Hepatic stellate cell (primary cell): ENCODE data around the gene ST6GALNAC6.
A peak's percentile ranks its signal among the peaks of the same experiment; 100 is the strongest.

Experiments used
- DNase-seq: peaks from one replicate; pipeline ENCODE4 v3.0.0; 2011; ENCODE audit warnings: low spot score

ST6GALNAC6 gene

DNA sequence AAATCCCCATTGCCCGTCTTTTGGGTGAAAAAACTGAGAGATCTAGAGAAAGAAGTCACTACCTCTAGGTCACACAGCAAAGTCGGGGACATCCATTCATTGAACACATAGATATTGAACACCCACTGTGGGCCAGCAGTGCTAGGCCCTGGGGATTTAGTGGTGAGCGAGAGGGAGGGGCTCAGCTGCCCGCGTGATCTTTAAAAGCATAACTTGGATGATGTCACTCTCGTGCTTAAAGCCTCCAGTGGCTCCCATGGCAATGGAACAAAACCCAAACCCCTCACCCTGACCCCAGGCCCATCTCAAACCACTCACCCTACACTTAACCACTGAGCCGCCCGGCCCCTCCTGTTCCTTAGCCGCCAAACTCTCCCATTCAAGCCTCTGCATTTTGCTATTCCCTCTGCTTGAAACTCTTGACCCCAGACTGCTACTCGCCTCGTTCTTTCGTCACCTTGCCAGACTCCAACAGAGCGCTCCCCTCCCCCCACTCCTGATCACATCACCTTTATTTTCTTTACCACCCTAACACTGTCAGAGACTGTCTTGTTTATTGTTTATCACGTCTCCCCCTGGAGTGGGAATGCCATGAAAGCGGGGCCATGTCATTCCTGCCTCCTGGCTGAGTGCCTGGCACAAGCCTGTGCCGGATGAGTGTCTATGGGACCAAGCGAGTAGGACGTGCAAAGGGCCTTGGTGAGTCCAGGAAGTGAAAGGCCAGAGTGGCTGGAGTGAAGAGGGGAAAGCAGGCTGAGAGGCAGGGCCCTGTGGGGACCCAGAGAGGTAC lies 31.9 kb upstream of the ST6GALNAC6 start:
- peak; percentile 82 for DNase-seq

DNA sequence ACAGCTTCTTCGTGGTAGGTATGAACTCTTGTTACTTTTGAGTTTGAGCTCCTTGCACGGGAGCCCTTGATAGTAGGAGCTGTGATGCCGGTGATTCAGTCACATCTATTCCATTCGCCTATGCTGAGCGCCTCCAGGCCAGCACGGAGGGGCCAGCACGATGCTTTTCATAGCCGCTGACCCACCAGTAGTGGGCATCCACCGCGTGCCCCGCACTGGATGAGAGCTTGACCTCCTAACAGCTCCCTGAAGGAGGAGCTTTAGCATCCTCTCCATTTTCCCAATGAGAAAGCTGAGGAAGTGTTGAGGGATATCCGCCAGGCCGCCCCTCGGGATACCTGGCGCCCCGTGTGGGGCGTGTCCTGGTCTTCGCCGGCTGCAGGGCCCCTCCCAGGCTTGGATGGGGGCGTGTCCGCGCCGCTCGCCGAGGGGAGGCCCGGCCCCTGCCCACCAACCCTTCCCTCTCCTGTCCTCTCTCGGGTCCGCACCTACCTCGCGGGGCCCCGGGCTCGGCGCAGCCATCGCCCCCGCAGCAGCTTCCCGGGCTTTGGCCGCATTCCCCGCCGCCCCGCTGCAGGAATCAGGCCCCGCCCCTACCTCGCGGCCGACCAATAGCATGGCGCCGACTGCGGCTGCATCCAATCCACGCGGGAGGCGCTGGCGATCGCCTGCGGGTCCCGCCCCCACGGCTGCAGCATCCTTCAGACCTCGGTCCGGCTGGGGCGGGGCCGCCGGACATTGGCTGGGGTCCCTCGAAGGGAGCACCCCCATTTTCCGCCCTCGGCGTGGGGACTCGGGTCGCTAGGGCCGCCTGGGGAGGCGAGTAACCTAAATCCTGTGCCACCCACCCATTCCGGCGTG lies 31.1 kb upstream of the ST6GALNAC6 start, which contains the start of gene PIP5KL1:
Gene PIP5KL1 (minus strand): TSS at position 547 of the 861 bp plus-strand sequence. CDS start 25 bp downstream, at position 522.
- peak; percentile 99 for DNase-seq

DNA sequence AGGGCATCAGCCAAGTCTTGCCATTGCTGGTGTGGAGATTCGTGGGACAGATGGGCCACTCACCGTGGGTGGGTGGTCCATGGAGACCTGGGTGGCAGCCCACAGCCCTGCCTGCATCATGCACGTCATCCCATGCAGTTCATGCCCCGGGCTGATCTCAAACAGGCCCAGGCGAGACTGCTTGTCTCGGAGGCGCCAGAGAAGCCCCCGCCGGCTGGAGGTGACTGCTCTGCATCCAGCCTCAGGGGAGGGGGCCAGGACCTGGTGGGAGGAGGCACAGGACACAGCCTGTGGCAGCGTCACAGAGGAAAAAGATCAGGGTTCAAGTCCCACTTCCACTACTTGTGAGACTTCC lies 30.2 kb upstream of the ST6GALNAC6 start:
- DNase-seq: no peak

DNA sequence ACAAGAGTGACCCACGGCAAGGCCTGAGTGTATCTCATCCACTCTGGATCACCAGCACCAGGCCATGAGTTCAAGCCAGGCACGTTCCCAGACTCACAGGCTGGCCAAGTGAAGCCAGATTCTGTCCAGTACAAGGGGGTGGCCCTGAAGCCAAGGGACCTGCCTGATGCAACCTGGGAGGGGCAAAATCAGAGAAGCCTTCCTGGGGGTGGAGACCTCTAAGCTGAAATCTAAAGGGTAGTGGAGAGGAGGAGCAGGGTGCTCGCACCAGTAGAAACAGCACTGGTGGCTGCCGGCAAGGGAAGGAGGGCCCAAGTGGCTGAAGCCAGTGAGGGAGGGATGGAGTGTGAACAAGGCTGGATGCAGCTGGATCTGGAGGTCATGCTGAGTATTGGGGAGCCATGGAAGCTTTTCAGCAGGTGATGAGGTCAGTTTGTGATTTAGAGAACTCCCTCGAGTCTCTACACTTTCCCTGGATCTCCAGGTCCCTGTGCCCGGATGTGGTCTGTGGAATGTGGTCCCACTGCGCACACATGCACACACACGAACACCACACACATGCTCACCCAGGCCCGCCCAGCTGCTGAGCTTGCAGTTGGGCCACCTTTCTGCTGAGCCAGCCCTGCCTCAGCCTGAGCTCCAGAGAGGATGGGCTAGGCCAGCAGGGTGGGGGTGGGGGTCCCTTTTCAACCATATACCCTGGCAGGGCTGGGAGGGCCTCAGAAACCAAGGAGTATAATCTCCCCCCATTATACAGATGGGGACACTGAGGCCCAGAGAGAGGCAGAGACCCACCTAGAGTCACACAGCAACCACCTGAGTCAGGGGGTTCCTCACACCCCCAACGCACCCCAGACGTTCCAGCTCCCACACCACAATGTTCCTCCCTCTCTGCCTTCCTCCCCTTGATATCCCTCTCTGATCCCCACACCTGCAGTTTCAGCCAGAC lies 29.5 kb upstream of the ST6GALNAC6 start:
- no peak for DNase-seq

DNA sequence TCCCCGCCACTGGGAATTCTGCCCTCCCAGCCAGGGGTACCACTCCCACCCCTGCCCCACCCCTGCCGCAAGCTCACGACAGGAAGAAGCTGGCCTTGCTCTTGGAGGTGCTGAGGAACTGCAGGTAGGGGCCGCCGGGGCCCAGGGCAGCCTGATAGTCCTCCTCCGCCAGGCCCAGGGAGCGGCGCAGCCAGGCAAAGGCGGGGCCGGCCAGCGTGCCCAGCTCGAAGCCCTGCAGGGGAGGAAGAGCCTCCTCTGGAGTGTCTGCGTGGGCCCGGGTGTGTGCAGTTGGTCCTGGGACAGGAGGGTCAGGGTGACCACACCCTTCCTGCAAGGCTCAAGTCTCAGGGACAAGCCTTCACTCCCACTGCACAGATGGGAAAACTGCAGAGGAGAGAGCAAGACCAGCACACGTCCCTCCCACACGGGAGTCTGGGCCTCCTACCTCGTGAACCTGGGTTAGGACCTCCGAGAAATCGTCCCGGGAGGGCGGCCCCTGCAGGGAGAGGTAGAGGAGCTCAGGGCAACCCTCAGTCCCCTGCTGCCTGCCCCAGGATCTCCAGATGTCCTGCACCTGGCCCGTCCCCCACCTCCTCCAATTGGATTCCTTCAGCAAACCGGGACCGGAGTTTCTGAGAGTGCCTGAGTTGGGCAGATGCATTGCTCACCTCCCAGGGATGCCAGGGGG lies 28.7 kb upstream of the ST6GALNAC6 start:
- DNase-seq: no peak

DNA sequence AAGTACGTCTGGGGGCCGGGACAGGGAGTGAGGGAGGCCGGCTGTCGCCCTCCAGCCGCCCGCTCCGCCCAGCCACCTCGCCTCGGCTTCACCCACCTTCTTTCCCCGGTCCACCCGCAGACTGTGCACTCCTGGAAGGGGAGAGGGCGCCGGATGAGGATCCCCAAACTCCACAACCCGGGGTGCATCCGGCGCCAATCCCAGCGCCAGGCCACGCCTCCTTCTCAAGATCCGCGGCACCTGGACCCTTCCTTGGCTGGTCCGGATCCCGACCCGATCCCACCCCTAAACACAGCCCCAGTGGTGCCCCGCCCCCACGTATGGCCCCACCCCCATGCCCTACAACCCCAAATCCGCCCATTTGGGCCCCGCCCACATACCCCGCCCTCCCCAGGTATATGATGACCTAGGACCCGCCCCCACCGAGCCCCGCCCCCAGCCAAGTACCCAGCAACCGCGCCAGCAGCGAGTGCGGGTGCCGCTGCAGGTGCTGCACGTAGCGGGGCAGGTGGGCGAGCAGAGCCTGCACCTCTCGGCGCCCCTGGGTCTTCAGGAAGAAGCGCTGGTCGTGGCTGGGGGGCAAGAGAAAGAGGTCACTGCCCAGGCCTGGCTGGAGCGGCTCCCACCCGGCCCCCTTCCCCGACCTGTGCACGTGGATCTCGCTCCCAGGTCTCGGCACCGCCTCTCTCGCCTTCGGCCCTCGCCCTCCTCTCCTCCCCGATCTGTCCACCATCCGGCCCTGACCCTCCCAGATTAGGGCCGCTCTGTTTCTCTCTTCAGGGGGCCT lies 28.0 kb upstream of the ST6GALNAC6 start:
- DNase-seq: no peak

DNA sequence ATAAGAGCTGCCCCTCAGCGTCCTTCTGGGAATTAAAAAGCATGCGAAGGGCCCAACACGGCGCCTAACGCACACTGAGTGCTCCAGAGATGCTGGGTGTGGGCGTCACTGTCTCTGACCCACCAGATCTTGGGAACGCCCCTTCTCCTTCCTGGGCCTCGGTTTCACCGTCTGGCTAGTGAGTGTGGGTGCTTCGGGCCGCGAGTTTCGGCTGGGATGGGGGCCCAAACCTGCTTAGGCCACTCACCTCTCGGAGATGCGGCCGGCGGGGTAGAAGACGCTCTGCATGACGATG lies 27.4 kb upstream of the ST6GALNAC6 start:
- no peak for DNase-seq

DNA sequence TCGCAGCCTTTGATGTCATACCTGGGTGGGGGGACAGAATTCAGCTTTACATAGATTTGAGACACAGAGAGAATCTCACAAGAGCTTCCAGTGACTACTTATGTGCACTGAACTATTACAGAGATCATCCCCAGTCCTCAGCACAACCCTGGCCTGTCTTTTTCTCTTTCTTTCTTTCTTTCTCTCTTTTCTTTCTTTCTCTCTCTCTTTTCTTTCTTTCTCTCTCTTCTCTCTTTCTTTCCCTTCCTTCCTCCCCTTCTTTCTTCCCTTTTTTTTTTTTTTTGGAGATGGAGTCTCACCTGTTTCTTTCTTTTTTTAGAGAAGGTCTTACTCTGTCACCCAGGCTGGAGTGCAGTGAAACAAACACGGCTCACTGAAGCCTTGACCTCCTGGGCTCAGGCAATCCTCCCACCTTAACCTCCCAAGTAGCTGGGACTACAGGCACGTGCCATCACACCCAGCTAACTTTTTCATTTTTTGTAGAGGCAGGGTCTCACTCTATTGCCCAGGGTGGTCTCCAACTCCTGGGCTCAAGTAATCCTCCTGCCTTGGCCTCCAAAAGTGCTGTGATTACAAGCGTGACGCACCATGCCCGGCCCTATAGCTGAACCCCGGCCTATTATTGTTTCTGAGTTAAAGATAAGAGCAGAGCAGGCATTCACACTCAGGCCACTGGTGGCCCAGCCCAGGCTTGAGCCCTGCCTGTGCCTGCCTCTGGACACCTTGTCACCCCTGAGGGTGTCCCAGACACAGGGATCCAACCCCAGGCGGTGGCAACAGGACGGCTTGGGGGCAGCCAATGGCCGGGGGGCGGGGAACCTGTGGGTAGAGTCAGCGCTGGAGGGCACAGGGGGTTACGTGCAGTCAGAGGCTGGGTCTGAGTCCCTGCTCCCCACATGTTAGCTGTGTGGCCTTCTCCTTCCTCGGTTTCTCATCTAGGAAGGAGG lies 26.8 kb upstream of the ST6GALNAC6 start:
- DNase-seq: no peak

DNA sequence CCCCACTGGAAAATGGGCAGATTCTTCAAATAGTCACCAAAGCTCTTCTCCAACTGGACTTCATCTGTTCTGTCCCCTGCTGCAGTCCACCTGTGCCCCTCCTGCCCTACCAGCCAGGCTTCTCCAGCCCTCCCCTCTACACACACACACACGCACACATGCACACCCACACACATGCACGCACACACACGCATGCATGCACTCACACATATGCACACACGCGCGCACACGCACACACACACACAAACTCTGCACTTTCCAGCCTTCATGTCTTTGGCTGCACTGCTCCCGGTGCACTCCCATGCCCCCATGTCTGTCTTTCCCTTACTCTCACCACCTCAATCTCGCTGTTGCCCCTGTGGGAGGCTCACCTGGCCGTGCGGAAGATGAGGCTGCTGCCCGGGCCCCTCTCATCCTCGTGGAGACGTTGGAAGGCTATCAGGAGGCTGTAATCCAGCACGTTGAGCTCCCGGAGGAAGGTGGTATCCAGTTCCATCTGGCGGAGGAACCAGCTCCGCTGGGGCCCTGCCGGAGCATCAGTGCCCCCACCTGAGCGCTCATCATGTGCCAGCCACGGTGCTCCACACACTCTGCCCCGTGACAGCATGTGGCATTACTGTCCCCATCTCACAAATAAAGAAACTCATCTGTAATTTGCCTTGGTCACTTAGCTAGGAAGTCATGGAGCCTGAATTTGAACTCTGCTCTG lies 25.5 kb upstream of the ST6GALNAC6 start:
- no peak for DNase-seq

DNA sequence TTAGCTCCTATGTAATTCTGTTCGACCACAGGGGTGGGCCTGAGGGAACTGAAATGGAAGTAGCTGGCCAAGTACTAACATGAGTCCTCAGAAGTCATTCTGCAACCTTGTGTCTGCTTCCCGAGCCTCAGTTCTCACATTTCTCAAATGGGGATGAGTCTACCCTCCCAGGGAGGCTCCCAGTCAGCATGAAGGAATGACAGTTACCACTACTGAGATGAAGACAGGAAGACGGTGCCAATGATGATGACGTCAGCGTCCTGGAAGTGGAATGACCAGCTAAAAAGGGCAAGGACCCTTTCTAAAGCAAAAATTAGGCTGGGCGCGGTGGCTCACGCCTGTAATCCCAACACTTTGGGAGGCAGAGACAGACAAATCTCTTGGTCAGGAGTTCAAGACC lies 24.4 kb upstream of the ST6GALNAC6 start:
- DNase-seq: peak; percentile 96

DNA sequence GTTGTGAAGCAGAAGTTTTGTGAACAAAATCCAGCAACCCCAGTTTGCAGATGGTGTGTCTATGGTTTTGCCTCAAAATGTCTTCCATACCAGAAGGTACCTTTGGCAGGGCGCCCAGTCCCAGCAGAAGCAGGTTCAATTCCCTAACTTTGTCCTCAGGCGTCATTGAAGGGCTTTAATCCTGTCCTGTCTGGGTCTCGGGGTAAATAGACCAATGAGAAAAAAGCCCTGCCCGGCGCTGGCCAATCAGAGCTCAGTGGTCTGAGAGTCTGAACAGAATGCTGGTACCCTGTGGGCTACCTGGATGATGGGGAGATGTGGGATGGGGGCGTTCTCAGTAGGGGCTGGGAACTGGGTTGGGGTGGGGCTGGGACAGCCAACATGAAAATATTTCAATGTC lies 23.6 kb upstream of the ST6GALNAC6 start:
- no peak for DNase-seq

DNA sequence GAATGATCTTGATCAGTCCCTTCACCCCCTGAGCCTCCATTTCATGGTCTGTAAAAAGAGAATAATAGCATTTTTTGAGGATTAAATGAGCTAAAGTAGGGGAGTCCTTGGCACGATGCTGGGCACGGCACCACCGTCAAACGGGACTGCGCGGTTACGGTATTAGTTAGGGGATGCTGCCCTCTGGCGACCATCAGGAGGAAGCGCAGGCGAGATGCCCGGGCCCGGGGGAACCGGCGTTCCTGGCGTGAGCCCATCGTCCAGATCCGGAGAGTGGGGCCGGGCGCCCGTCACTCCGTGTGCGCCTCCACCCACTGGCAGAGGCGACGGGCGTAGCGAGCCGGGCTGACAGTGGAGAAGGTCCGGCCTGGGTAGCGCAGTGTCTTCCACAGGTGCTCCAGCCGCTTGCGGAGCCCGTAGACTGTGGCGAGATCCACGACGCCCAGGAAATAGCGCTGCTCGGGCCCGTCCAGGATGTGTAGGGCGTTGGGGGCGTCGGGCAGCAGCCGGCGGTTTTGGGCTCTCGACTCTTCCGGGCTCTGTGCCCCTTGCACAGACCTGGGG lies 22.2 kb upstream of the ST6GALNAC6 start:
- DNase-seq: peak; percentile 85

DNA sequence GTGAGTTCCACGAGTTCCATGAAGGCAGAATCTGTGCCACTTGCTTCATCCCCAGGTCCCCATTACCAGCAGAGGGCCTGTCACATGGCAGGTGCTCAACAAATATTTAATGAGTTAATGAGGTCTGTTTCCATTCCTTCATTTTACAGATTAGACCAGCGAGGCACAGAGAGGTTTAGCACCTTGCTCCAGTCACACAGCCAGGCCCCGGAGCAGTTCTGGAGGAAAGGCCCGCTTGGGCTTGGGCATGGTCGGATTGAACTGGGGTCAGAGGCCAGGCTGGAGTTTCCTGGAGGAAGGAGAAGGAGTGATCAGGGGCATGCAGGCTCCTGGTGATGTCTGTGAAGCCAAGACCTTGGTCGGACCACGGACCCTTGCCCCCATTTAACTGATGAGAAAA lies 21.4 kb upstream of the ST6GALNAC6 start:
- DNase-seq: no peak

DNA sequence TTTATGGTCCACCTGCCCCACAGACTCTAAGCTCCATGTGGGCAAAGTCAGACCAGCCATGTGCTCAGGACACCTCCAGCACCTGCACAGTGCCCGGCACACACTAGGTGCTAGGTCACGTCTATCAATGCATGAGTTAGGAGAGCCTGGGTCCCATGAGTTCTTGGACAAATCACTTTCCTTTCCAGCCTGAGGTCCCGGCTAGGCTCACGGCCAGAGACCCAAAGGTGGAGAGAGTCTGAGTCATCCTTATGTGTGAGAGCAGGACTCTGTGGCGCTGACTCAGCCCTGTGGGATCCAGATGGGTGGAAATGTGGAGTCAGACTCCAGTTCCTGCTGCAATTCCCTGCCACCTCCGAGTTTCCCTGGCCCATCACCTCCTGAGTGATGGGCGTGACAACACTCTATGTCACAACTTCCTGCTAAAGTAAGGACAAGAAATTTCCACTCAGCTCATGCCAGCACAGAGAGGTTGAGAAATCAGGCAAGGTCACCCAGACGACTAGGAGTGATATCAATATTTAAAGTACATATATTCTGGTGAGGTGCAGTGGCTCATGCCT lies 19.9 kb upstream of the ST6GALNAC6 start:
- DNase-seq: peak; percentile 97

DNA sequence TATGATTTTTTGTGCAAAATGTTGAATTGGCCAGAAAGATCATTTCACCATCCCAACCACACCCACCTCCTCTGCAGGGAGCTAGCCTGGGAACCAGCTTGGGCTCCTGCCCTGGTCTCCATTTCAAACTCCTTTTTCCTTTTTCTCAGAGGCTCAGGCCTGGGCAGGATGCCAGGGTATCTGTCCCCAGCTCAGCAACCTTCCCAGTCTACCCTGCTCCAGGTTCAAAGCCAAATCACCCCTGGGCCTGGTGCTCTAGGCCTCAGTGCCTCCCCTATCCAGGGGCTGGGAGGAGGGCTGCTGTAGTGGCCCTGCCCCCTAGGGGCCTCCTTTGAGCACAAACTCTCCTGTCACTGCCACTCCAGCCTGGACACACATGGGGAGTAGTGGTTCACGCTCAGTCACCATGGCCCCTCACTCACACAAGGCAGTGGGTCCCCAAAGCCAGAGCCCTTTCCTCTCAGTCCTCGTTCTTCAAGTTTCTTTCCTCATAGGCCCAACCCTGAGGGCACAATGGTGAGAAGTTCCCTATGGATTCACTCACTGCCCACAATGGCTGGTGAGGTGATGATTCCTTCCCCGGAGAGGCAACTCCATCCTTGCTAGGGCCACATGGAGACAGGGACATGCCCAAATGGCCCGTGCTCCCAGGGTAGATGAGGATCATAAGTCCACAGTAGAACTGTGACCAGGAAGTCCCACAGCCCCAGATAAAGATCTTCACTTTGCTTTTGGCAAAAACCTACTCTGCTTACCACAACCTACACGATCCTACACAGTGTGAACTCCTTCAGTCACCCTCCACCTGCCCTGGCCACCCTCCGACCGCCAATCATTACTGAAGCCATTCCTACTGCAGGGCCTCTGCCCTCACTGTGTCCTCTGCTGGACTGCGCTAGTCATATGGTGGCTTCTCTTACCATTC lies 19.0 kb upstream of the ST6GALNAC6 start:
- DNase-seq: no peak

DNA sequence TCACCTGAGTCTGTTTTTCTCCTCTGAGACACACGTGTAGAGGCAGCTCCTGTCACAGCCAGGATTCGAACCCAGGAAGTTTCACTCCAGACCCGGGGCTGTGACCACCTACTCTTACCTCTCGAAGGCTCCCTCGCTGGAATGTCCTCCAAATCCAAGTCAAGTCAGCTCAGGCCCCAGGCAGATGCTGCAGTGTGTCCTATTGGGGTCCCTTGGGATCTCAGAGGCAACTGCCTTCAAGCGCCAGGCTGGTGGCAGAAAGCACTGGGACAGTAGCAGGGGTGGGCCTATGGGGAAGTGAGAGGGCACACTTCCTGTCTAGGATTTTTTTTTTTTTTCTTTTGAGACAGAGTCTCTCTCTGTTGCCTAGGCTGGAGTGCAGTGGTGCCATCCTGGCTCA lies 18.2 kb upstream of the ST6GALNAC6 start:
- DNase-seq: no peak
